Midbrain (tissue), 1 donor: ENCODE measurements around the gene SLC6A8.
A peak's percentile ranks its signal among the peaks of the same experiment; 100 is the strongest.
"Not testable (repeated sequence)": the region's sequence is repeated elsewhere in the genome, so short reads cannot be mapped to it uniquely, and the experiment has no call there.

Experiments
- DNase-seq: peaks from one replicate; lab custom pipeline; 2025; lab: John Stamatoyannopoulos, UW

Gene SLC6A8

GRCh38 chrX:153731845-153732215 is 44.1 kb downstream of the SLC6A8 start:
- no peak for DNase-seq

GRCh38 chrX:153732401-153732800 is 44.7 kb downstream of the SLC6A8 start:
- no peak for DNase-seq

- DNase-seq, result no peak
These were observed 46.0 kb downstream of the SLC6A8 start for GRCh38 chrX:153733651-153734240.

- no peak for DNase-seq
These were observed 47.1 kb downstream of the SLC6A8 start for GRCh38 chrX:153734871-153735270.

- no peak for DNase-seq
These were observed 47.5 kb downstream of the SLC6A8 start for GRCh38 chrX:153735274-153735673.

- no peak for DNase-seq
These were observed 48.5 kb downstream of the SLC6A8 start for GRCh38 chrX:153736071-153736820.

- DNase-seq, result no peak
These were observed 49.2 kb downstream of the SLC6A8 start for GRCh38 chrX:153736871-153737441.

- no peak for DNase-seq
These were observed 50.4 kb downstream of the SLC6A8 start for GRCh38 chrX:153738056-153738605.

GRCh38 chrX:153739754-153740486 is 52.2 kb downstream of the SLC6A8 start:
- DNase-seq, result no peak

GRCh38 chrX:153740631-153741222 is 53.0 kb downstream of the SLC6A8 start:
- DNase-seq, result no peak

- DNase-seq, result no peak
These were observed 53.7 kb downstream of the SLC6A8 start for GRCh38 chrX:153741446-153741845.

- DNase-seq, result not testable (repeated sequence)
These were observed 54.4 kb downstream of the SLC6A8 start for GRCh38 chrX:153742111-153742510.

GRCh38 chrX:153742796-153743467 is 55.2 kb downstream of the SLC6A8 start:
- DNase-seq, result not testable (repeated sequence)

- DNase-seq, result not testable (repeated sequence)
These were observed 55.9 kb downstream of the SLC6A8 start for GRCh38 chrX:153743468-153744209.

GRCh38 chrX:153744210-153745066 is 56.7 kb downstream of the SLC6A8 start:
- DNase-seq, result peak; percentile 20

- not testable (repeated sequence) for DNase-seq
These were observed 57.3 kb downstream of the SLC6A8 start for GRCh38 chrX:153745067-153745433.
